ENCODE results near the gene MVB12B. TPM values are rescaled to one million over a fixed set of nuclear protein-coding genes. Genes with fewer than 3 reads are reported as not detected.
A peak's percentile ranks its signal among the peaks of the same experiment; 100 is the strongest.
"Not testable (repeated sequence)": the region's sequence is repeated elsewhere in the genome, so short reads cannot be mapped to it uniquely, and the experiment has no call there.

MVB12B gene
- total RNA-seq, 2 donors from 2014 or later = 1.1 to 13.3 TPM

DNA sequence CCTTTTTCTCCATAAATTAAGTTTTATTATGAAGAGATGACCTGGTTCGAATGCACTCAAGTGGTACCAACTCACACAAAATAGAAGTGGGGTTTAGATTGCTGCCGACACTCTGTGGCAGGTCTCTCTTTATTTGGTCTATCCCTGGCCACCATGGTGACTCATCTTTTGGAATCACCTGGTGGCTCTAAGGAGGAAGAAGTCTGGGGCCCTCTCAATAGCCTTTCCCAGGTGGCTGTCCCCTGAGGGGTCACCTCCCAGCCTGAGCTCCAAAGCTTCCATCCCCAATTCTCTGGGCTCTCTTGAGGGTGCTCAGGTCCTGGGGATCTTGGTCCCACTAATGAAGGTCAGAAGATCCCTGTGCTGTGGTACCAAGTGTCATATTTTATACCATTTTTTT is 136.8 kb downstream of the MVB12B start:
- no peak overlapping the region for H3K4me3 Mint-ChIP-seq
- H3K27me3 Mint-ChIP-seq = no peaks in the 10 kb centered on the region
- no peak overlapping the region for H3K27ac Mint-ChIP-seq
- peaks cover under 1% of the 10 kb centered on the region for H3K36me3 Mint-ChIP-seq
- peaks cover 10 to 20% of the 10 kb centered on the region in 2 donors for H3K4me1 Mint-ChIP-seq (ENCODE audit: low read depth in 2 of 2)
- no peaks in the 10 kb centered on the region for H3K9me3 Mint-ChIP-seq
- ATAC-seq (no peak), DNase-seq (ENCODE audit: low spot score) (no peak)

DNA sequence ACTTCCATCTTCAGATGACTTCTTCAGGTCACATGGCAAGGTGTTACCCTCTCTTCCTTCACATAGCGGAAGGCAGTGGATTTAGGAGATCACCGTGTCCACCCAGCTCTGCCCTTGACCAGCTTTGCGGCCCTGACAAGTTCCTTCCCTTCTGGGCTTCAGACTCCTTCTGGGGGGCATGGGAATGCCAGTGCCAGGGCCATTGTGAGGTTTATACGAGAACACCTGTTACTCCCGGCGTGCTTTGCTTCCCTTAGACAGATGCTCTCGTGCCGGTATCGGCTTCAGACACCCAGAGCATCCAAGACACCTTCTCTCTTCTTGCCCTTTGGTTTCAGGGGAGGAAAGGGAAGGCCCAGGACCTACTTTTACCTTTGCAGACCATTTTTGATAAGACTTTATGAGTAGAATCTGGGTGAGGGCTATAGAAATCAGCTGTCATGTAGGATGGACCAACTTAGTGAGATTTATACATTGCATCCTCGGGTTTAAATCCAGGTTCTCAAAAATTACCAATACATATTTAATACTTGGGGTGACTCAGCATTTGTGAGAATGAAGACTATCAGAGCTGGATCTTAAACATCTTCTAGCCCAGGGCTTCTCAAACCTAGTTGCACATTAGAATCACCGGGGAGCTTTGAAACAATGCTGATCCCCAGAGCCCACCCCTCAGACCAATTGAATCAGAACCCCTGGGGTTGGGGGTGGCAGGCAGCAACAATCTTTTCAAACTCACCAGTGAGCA is 138.2 kb downstream of the MVB12B start:
- Mint-ChIP-seq H3K27ac (no peak overlapping the region), H3K4me3 (no peak overlapping the region), H3K9me3 (no peaks in the 10 kb centered on the region), H3K4me1 (ENCODE audit: low read depth in 2 of 2) (peaks cover 23 to 34% of the 10 kb centered on the region in 2 donors), H3K27me3 (no peaks in the 10 kb centered on the region), H3K36me3 (peaks cover 5% of the 10 kb centered on the region)
- ATAC-seq = no peak
- no peak for DNase-seq (ENCODE audit: low spot score)

DNA sequence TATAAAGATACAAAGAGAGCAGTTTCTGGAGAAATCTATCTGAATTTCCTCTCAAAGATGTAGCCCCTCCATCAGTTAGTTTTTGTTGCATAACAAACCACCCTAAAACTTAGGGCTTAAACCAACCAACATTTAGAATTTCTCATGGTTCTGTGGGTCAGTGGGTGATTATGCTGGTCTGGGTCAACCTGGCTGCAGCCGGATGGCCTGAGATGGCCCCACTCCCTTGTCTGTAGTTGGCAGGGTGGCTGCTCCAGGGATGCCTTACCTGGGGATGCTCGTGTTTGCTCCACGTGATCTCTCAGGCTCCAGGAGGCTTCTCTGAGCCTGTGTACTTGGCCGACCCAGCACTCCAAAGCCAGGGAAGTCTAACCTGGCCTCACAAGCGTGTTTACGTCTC is 139.3 kb downstream of the MVB12B start:
- ATAC-seq = no peak
- Mint-ChIP-seq H3K27me3 (no peaks in the 10 kb centered on the region), H3K36me3 (peaks cover 5% of the 10 kb centered on the region), H3K4me3 (no peak overlapping the region), H3K9me3 (no peaks in the 10 kb centered on the region), H3K4me1 (ENCODE audit: low read depth in 2 of 2) (peaks cover 32 to 45% of the 10 kb centered on the region in 2 donors), H3K27ac (no peak overlapping the region)
- no peak for DNase-seq (ENCODE audit: low spot score)

DNA sequence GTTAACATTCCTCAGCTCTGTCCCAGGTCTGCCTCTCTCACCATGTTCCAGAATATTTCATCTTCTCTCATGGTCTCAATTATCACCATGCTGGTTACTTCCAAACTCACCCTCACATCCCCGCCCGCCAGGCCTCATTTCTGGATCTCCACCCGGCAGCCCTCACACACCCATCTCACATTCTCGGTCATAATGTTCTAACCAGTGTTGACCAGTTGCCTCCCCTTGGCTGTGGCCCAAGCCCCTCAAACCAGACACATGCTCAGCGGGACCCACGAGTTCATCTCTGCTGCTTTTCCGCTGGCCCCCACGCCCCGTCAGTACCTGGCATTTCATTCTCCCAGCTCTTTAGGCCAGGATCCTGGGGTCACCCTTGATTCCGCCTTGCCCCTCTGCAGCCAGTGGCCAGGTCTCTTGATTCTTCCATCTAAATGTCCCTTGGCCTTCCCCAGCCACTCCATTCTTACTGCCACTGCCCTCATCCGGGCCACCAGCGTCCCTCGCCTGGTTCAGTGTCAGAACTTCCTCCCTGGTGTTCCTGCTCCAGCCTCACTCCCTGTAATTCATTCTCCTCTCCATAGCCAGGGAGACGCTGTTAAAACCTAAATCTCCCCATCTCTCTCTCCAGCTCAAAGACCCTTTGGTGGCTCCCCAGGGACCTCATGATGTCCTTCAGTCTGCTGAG is 141.7 kb downstream of the MVB12B start:
- ATAC-seq = no peak
- Mint-ChIP-seq H3K4me3 (peak overlapping the region; percentile 15), H3K9me3 (no peaks in the 10 kb centered on the region), H3K27me3 (no peaks in the 10 kb centered on the region), H3K36me3 (peaks cover 5% of the 10 kb centered on the region), H3K27ac (peak overlapping the region; percentile 91), H3K4me1 (ENCODE audit: low read depth in 2 of 2) (peaks cover 46 to 67% of the 10 kb centered on the region in 2 donors)
- no peak for DNase-seq (ENCODE audit: low spot score)

DNA sequence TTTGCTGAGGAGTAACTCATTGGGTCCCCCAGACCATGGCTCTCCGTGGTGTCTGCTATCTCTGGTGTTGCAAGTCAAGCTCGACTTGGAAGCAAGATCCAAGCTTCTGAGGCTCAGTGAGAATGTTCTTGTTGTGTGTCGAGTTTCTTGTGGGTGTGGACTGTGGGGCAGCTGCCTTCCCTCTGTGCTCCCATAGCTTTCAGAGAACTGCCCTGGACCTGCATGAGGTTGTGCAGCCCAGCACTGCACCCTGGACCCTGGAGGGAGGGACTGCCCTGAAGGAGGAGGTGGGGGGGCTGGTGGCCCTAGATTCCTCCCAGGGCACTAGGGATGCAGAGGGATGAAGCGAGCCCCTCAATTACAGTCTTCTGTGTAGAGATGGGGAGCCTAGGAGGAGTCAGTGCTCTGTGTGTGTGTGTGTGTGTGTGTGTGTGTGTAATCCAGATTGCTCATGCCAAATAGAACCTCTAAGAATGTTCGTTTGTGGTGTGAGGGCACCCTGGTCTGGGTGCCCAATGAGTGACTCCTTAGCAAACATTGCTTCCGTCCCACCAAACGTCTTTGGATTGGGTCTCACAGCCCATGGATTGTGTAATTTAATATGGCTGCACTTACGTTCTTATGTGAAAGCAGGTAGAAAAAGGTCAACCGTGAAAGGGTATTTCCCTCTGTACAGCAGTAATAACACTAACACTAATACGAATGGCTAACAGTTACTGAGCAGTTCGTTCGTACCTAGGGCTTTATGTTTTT is 143.8 kb downstream of the MVB12B start:
- DNase-seq (ENCODE audit: low spot score) (no peak), ATAC-seq (peak; percentile 53 to 76)
- H3K4me1 Mint-ChIP-seq (ENCODE audit: low read depth in 2 of 2) = peaks cover 62 to 74% of the 10 kb centered on the region in 2 donors
- H3K27me3 Mint-ChIP-seq = peaks cover 0 to 7% of the 10 kb centered on the region in 2 donors
- H3K4me3 Mint-ChIP-seq = peak overlapping the region; percentile 84
- H3K27ac Mint-ChIP-seq = peak overlapping the region; percentile 91
- H3K36me3 Mint-ChIP-seq = peaks cover 5% of the 10 kb centered on the region
- no peaks in the 10 kb centered on the region for H3K9me3 Mint-ChIP-seq

DNA sequence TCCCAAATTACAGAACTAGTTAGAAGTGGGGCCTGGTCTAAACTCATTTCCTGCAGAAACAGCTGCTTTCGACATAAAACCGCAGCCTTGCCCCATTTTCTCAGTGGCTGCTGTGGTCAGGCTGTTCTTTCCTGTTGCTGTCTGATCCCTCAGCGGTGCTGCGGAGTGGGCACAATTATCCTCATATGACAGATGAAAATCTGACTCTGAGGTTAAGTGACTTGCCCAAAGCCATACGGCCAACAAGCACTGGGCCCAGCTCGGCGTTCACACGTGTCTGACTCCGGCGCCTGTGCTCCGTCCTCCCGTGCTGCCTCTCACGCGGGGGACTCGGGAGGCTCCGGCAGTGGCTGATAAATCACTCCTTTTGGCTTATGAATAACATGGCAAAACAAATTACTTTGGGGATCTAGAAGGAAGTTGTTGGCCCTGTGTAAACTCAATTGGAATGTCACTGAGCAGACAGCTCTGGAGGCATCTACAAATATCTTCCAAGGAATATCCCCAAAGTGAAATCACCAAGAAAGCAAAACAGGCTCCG is 144.5 kb downstream of the MVB12B start:
- H3K36me3 Mint-ChIP-seq = peaks cover 5% of the 10 kb centered on the region
- DNase-seq (ENCODE audit: low spot score) = peak; percentile 94
- peaks cover 65 to 74% of the 10 kb centered on the region in 2 donors for H3K4me1 Mint-ChIP-seq (ENCODE audit: low read depth in 2 of 2)
- peak overlapping the region; percentile 91 for H3K27ac Mint-ChIP-seq
- H3K4me3 Mint-ChIP-seq = peak overlapping the region; percentile 84
- H3K27me3 Mint-ChIP-seq = peaks cover 0 to 9% of the 10 kb centered on the region in 2 donors
- peak; percentile 96 for ATAC-seq
- no peaks in the 10 kb centered on the region for H3K9me3 Mint-ChIP-seq

DNA sequence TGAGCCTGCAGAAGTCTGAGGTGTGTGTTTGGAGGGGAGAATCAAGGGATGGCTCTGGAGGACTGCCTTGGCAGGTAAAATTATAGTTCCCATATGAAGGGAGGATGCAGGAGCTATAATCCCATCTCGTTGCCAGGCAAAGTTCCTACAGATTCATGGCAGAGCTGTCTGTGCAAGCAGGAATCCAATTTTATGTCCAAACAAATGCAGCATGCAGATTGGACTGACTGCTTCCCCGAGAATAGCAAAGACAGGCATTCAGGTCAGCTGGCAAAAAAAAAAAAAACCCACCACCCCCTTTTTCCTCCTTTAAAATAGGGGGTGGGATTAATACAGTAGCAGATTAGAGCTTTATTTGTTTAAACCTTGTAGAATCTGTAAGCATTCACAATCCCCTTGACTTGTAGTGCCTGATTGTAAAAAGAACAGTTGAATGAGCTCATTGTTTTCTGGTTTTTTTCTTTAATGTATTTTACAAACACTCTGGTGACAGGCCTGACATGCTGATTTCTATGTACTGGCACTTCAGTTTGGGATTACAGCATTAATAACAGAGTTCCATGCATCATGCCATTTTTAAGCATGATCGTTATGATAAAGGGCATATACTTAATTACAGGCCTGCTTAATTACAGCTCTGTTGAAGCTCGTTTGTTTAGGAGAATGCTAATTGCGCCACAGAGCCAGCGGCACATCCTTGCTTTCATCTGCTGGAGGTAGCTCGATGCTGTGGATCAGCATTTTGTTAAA is 145.7 kb downstream of the MVB12B start:
- Mint-ChIP-seq H3K4me1 (ENCODE audit: low read depth in 2 of 2) (peaks cover 66 to 71% of the 10 kb centered on the region in 2 donors), H3K27me3 (peaks cover 0 to 10% of the 10 kb centered on the region in 2 donors), H3K36me3 (peaks cover 5% of the 10 kb centered on the region), H3K27ac (peak overlapping the region; percentile 91), H3K9me3 (no peaks in the 10 kb centered on the region), H3K4me3 (peak overlapping the region; percentile 84)
- ATAC-seq (no peak), DNase-seq (ENCODE audit: low spot score) (no peak)

DNA sequence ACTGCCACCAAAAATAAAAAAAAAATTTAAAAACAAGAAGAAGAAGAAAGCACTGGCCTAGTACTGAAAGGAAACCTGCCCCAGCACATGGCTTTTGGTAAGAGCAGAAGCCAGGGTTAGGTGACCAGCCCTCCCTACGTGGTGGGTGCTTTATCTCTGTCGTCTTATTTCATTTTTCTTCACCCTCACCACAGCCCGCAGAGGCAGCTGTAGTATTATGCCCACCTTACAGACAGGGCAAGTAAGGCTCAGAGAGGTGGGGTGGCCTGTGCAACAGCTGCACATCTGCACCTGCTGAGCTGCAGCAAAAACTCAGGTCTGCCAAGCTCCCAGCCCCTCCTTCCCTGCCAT is 146.3 kb downstream of the MVB12B start:
- Mint-ChIP-seq H3K36me3 (peaks cover 5% of the 10 kb centered on the region), H3K4me1 (ENCODE audit: low read depth in 2 of 2) (peaks cover 60 to 66% of the 10 kb centered on the region in 2 donors), H3K4me3 (no peak overlapping the region), H3K27ac (no peak overlapping the region), H3K27me3 (peaks cover 0 to 10% of the 10 kb centered on the region in 2 donors), H3K9me3 (no peaks in the 10 kb centered on the region)
- DNase-seq (ENCODE audit: low spot score) (no peak), ATAC-seq (no peak)

DNA sequence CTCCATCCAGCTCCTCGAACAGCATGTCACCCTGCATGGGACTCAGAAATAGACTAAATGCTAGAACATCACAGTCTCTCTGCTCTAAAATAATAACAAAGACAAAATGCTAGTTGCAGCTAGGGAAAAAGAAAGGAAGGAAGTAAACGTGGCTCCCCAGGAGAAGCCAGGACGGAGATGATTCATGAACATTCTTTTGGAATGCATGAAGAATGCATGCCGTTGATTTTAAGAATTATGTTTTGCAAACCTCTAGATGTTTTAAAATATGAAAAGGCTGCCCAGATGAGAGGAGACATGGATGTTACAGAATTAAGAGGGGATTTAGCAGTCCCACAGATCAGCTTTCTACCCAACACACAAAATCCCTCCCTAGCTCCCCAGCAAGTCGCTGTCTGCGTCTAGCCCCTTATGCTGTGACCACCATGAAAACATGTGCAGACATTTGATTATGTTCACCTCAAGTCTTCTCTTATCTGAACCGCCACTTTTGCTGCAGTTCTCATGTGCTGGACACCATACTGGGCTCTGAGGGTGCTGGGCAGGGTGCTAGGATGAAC is 147.7 kb downstream of the MVB12B start:
- H3K27me3 Mint-ChIP-seq = peaks cover 0 to 13% of the 10 kb centered on the region in 2 donors
- DNase-seq (ENCODE audit: low spot score) (no peak), ATAC-seq (no peak)
- H3K4me1 Mint-ChIP-seq (ENCODE audit: low read depth in 2 of 2) = peaks cover 51 to 52% of the 10 kb centered on the region in 2 donors
- H3K36me3 Mint-ChIP-seq = no peaks in the 10 kb centered on the region
- no peak overlapping the region for H3K4me3 Mint-ChIP-seq
- no peaks in the 10 kb centered on the region for H3K9me3 Mint-ChIP-seq
- peak overlapping the region in 1 of 2 donors; percentile 0 for H3K27ac Mint-ChIP-seq

DNA sequence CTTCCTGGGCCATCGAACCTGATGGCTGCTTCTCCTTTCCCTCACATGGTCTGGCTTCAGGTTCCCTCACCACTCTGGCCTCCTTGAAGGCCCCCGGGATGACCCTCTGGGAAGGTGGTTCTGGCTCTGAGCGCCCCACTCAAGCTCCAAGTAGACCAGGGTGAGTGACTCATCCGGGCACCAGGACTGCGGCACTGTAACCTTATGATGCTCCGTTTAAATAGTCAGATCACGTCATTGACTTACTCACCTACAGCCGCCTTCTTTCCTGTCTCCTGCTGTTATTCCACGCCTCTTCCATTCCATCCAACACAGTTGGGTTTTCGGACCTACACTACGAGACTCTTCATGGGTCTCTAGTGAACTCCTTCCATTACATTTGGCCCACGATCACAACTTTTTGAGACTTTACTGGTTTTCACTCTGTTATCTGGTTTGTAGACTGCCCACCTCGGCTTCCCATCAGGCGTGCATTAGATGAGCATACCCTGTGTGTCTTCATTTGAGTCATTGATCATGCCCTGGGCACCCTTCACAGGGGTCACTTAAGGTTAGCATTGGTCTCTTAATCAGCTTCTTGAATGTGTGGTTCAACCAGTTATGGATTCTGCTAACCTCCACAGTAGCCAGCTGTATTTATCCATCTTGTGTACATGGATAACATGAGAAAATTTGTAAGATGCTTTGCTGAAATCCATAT is 148.3 kb downstream of the MVB12B start:
- Mint-ChIP-seq H3K27ac (peak overlapping the region in 1 of 2 donors; percentile 0), H3K27me3 (peaks cover 0 to 17% of the 10 kb centered on the region in 2 donors), H3K36me3 (no peaks in the 10 kb centered on the region), H3K9me3 (no peaks in the 10 kb centered on the region), H3K4me1 (ENCODE audit: low read depth in 2 of 2) (peaks cover 45 to 46% of the 10 kb centered on the region in 2 donors), H3K4me3 (no peak overlapping the region)
- no peak for ATAC-seq
- no peak for DNase-seq (ENCODE audit: low spot score)

DNA sequence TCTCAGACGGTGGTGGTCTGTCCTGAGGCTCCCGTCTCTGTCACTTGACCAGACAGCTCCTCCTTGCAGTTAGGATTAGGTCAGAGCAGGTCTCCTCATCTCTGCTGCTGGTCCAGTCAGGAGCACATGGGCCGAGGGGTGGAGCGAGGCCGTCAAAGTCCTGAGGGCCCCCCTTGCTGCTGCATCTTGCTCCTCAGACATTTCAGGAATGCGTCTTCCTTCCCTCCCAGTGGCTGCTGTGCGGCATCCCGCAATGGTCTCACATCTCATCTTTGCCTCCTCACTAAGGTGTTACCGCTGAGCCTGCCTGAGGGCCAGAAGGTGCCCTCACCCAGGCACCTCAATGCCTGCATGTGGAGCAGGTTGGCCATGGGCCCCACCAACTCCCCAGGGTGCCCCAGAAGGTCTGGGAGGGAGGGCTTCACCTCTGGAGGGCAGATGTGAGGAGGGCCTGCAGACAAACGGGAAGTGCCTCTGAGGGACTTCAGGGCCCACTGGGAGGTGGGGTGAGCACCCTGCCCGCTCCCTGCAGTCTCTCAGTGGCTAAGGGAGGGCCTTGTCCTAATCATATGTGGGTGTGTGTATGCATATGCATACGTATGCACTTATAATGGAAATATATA is 149.4 kb downstream of the MVB12B start:
- Mint-ChIP-seq H3K27me3 (peaks cover 0 to 21% of the 10 kb centered on the region in 2 donors), H3K27ac (no peak overlapping the region), H3K4me1 (ENCODE audit: low read depth in 2 of 2) (peaks cover 34 to 39% of the 10 kb centered on the region in 2 donors), H3K4me3 (no peak overlapping the region), H3K9me3 (no peaks in the 10 kb centered on the region), H3K36me3 (no peaks in the 10 kb centered on the region)
- ATAC-seq = no peak
- no peak for DNase-seq (ENCODE audit: low spot score)

DNA sequence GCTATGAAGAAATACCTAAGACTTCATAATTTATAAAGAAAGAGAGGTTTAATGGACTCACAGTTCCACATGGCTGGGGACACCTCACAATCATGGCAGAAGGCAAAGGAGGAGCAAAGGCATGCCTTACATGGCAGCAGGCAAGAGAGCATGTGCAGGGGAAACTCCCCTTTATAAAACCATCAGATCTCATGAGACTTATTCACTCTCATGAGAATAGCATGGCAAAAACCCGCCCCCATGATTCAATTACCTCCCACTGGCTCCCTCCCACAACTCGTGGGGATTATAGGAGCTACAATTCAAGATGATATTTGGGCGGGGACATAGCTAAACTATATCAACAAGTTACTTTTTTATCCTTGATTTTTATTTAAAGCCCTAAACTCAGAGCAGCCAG is 150.8 kb downstream of the MVB12B start:
- not testable (repeated sequence) for H3K36me3 Mint-ChIP-seq; H3K27ac Mint-ChIP-seq; H3K9me3 Mint-ChIP-seq; DNase-seq (ENCODE audit: low spot score); ATAC-seq; H3K4me3 Mint-ChIP-seq
- H3K4me1 Mint-ChIP-seq (ENCODE audit: low read depth in 2 of 2) = peaks cover 20 to 31% of the 10 kb centered on the region in 2 donors
- H3K27me3 Mint-ChIP-seq = peaks cover 0 to 26% of the 10 kb centered on the region in 2 donors

Data from natural killer cell treated with Interleukin-12 subunit alpha and Interleukin-12 subunit beta and Interleukin-15 and Interleukin-18, amount 100 ng/mL, for 72 hours (primary cell).